Stimulated activated naive CD4-positive, alpha-beta T cell (primary cell): Measurements from ENCODE around the gene TM7SF3.

Experiments
- DNase-seq, 6 experiments: peaks; one replicate each; lab custom pipeline; 2025; lab: John Stamatoyannopoulos, UW

The TM7SF3 gene

GRCh38 chr12:26929590-26929989, 84.6 kb downstream of the TM7SF3 start:
- no peak for DNase-seq

- no peak for DNase-seq
These were observed 85.5 kb downstream of the TM7SF3 start for GRCh38 chr12:26928661-26929060.
